D721Med (cell line): ENCODE data around the gene SGCE.

Experiments
- DNase-seq: peaks from one replicate; pipeline ENCODE4 v3.0.0; 2011; ENCODE audit warnings: low spot score; ENCODE audit not compliant: insufficient read length
- FAIRE-seq: peaks from 2 replicates; lab custom pipeline; 2011; peaks lifted over from hg19 to GRCh38; lab: Jason Lieb, UNC
- CTCF ChIP-seq: IDR thresholded peaks from 2 replicates; pipeline ENCODE4 v1.5.1; 2012; ENCODE audit warnings: mild to moderate bottlenecking, control low read depth; ENCODE audit not compliant: insufficient read depth; ENCODE audit errors: missing control alignments

The SGCE gene

DNA sequence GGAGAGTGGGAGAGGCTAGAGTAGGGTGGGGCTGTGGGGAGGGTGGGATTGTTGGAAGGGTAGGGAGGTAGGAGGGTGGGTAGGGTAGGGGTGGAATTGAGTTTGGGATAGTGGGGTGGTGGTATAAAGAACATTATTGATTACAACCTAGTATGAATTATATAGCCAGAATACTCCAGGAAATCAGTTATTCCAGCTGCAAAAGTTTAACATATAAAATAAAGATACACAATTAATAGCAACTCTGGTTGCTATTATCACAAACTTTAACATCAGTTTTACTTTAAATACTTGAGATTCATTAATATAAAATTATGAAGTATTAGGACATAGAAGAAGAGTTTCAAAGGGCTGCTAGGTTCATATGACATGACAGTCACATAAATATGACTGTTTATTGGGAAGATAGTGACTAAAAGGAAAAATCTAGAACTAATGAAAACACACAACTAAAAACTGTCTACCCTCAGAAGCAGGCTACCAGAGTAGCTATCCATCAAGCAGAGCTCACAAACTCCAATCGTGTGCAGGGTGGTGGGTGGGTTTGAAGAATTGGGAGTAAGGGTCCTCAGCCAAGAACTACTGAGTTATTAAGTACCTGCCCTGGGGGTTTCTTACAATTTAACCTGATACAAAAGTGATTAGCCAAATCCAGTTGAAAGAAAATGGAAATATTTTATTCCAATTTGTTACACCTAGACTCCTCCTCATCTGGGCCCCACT, 14.0 kb upstream of the SGCE start:
- FAIRE-seq (no peak), DNase-seq (no peak)
- TF ChIP-seq CTCF, result no peak

- no peak for FAIRE-seq
- TF ChIP-seq CTCF, result no peak
- no peak for DNase-seq
Measured at GRCh38 chr7:94666879-94667587, 11.1 kb upstream of the SGCE start.

GRCh38 chr7:94665426-94665825, 9.5 kb upstream of the SGCE start:
- FAIRE-seq, result no peak
- no peak for TF ChIP-seq CTCF
- DNase-seq, result no peak

DNA sequence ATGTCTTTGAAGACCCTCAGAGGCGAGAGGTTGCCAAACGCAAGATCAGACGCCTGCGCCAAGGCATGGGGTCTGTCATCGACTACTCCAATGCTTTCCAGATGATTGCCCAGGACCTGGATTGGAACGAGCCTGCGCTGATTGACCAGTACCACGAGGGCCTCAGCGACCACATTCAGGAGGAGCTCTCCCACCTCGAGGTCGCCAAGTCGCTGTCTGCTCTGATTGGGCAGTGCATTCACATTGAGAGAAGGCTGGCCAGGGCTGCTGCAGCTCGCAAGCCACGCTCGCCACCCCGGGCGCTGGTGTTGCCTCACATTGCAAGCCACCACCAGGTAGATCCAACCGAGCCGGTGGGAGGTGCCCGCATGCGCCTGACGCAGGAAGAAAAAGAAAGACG, 8.1 kb upstream of the SGCE start:
- no peak for DNase-seq
- no peak for TF ChIP-seq CTCF
- no peak for FAIRE-seq

- no peak for TF ChIP-seq CTCF
- no peak for FAIRE-seq
- no peak for DNase-seq
Measured at GRCh38 chr7:94662548-94662947, 6.6 kb upstream of the SGCE start.

- DNase-seq (no peak), FAIRE-seq (no peak)
- TF ChIP-seq CTCF, result no peak
Measured at GRCh38 chr7:94660006-94660405, 4.1 kb upstream of the SGCE start.

DNA sequence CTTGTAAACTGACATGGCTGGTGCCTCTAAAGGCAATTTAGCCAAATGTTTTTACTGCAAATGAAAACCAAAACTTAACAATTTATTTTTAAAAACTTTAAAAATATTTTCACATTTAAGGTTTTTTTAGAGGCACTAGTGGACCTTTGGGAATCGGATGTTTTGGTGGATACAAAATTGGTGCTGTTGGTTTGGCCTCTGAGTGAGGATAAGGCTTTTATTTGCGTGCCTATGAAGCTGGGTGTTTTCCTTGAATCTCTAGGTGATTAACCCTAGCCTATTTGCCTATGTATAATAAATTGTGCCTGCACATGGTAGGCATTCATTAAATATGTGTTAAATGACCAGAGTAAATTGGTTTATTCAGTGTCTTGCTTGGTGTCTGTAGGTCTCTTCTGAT, 2.9 kb upstream of the SGCE start:
- TF ChIP-seq CTCF, result no peak
- DNase-seq (no peak), FAIRE-seq (no peak)
